ENCODE measurements around the gene WRNIP1. TPM values are rescaled to one million over a fixed set of nuclear protein-coding genes. Genes with fewer than 3 reads are reported as not detected.

Gene WRNIP1
- total and polyA plus RNA-seq, 2 of the 4 experiments (the other 2 are of a cell fraction) = 43.7 to 47.1 TPM

GRCh38 chr6:2730353-2731107, 34.7 kb upstream of the WRNIP1 start:
- H3K27me3 ChIP-seq (ENCODE audit: control insufficient read depth, insufficient read depth, low read length) = no peaks in the 10 kb centered on the region
- intact Hi-C loops (cut with micrococcal nuclease) (no loop called here), dilution Hi-C loops (cut with HindIII; ENCODE audit: low sequenced_read_pairs, unreplicated experiment) (no loop called here), in situ Hi-C loops (cut with MboI; ENCODE audit: low sequenced_read_pairs) (no loop called here)
- ChIA-PET CTCF (no interaction called here), POLR2A (ENCODE audit: unreplicated experiment) (interaction anchor here (0.6 kb wide), 1 partner anchor 1178 kb away, joined by 3 read pairs; no protein-coding TSS in a partner anchor)
- no peak overlapping the region for H3K27ac ChIP-seq (ENCODE audit: insufficient read depth, low read length)
- H3K4ac ChIP-seq (ENCODE audit: low read depth, low read length) = no peak overlapping the region
- no peak overlapping the region for H3K56ac ChIP-seq (ENCODE audit: extremely low read depth, insufficient read depth, low read length)
- no peak overlapping the region for H2AFZ ChIP-seq (replicated peaks; ENCODE audit: low read length, poor library complexity)
- no TSS peak for BruUV-seq (replicated peaks)
- no peak overlapping the region for H2BK20ac ChIP-seq (ENCODE audit: low read depth, low read length)
- no peak overlapping the region for H4K5ac ChIP-seq (ENCODE audit: low read depth, low read length)
- H2AK9ac ChIP-seq (replicated peaks; ENCODE audit: low read depth, low read length, poor library complexity) = no peak overlapping the region
- H2AK5ac ChIP-seq (ENCODE audit: low read depth, low read length) = no peak overlapping the region
- no peak overlapping the region for H3K4me3 ChIP-seq (ENCODE audit: insufficient read depth, low read depth, low read length)
- TF ChIP-seq CTCF (conservative IDR thresholded peaks at IDR 0.05; ENCODE audit: low read depth, low read length) (no peak), NFE2L2 (IDR thresholded peaks at IDR 0.05; ENCODE audit: low read depth, low read length) (no peak), MAFK (IDR thresholded peaks at IDR 0.05; ENCODE audit: low read depth, low read length) (peak; percentile 86), RAD21 (IDR thresholded peaks at IDR 0.05; ENCODE audit: low read length) (no peak)
- no peak overlapping the region for H4K91ac ChIP-seq (ENCODE audit: insufficient read depth, low read depth, low read length)
- no peak overlapping the region for H3K14ac ChIP-seq (replicated peaks; ENCODE audit: low read depth, low read length)
- H3K4me1 ChIP-seq (ENCODE audit: control insufficient read depth, insufficient read depth, low read length) = peaks cover 8% of the 10 kb centered on the region; the same call in 1 of the 2 replicates
- H3K23ac ChIP-seq (ENCODE audit: low read depth, low read length) = no peak overlapping the region
- no peaks in the 10 kb centered on the region for H4K20me1 ChIP-seq (ENCODE audit: insufficient read depth, low read length)
- no peak overlapping the region for H2BK120ac ChIP-seq (ENCODE audit: low read depth, low read length)
- no peaks in the 10 kb centered on the region for H3K9me3 ChIP-seq (ENCODE audit: control insufficient read depth, insufficient read depth, low read length)
- no peak overlapping the region for H3K9ac ChIP-seq (ENCODE audit: low read depth, low read length)
- no peak overlapping the region for H2BK15ac ChIP-seq (ENCODE audit: low read depth, low read length)
- no peak for ATAC-seq (ENCODE audit: low read depth)
- H3K79me1 ChIP-seq (ENCODE audit: low read depth in 1 of 2, low read length in 2 of 2) = no peaks in the 10 kb centered on the region
- DNase-seq = no peak
- no peak overlapping the region for H3K4me2 ChIP-seq (ENCODE audit: low read depth, low read length)
- H4K8ac ChIP-seq (ENCODE audit: low read depth in 2 of 2, low read length in 2 of 2) = no peak overlapping the region
- 75% methylated on average over 2 of the region's 9 CpGs; no CpG with 5 or more reads in 1 of the 2 experiments for WGBS, 2 experiments (ENCODE audit: extremely low coverage in 2 of 2, insufficient read length in 1 of 2)
- H3K18ac ChIP-seq (ENCODE audit: low read depth, low read length) = no peak overlapping the region
- no peak overlapping the region for H2BK5ac ChIP-seq (ENCODE audit: low read depth, low read length, poor library complexity, severe bottlenecking)
- H3K36me3 ChIP-seq (ENCODE audit: control insufficient read depth, insufficient read depth, low read length) = no peaks in the 10 kb centered on the region
- 0 out of 2 replicates have a peak, but pooled peaks cover 9% of the 10 kb centered on the region for H3K9me1 ChIP-seq (ENCODE audit: insufficient read depth, low read length)

Data from IMR-90 (cell line).